GM12801 (cell line): ENCODE measurements around the gene GSE1.

ENCODE experiments used
- CTCF ChIP-seq: IDR thresholded peaks from one replicate; pipeline ENCODE4 v1.5.1; 2011; ENCODE audit warnings: control low read depth; ENCODE audit not compliant: insufficient read length; ENCODE audit errors: extremely low read depth

Gene GSE1

DNA sequence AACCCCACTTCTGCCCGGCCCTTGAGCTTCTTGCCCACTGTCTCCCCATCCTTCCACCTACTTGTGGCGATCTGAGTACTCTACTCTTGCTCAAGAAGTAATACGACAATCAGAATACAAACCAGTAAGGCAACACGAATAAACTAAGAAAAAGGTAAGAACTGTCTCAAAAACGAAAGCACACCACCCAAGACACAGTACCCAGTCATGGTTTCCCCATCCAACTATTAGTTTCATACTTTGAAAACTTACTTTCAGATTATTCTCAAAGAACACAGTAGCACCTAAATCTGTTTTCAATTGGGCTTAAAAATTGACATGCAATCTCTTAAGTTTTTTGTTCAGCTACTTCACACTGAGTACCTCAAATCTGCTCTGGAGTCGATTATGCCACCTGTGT, 61.7 kb downstream of the GSE1 start:
- no peak for TF ChIP-seq CTCF

DNA sequence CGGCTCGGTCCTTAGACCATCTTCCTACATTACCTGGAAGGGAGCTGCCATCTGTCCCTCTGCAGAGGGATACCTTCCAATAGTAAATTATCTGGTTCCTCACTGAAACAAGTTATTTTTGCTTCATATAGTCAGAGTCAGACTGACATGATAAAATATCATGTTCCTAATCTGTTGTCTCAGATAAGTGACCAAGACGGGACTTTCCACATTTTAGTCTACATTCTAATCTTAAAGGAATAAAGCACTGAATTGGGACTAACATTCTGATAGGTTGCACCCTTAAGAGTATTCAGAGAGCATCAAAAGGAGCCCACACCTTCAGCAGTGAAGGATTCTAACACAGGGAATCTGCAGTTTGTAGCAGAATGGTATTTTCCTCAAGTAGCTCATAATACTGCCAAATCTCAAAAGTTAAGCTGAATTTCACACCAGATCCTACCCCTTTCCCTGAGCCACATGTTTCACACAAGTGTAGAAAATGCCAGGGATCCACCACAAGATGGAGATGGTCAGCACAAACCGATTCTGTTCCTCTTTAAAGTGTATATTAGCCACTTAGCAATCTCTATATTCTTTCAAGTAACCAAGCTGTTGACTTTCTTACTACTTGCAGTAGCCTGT, 62.2 kb downstream of the GSE1 start:
- no peak for TF ChIP-seq CTCF

DNA sequence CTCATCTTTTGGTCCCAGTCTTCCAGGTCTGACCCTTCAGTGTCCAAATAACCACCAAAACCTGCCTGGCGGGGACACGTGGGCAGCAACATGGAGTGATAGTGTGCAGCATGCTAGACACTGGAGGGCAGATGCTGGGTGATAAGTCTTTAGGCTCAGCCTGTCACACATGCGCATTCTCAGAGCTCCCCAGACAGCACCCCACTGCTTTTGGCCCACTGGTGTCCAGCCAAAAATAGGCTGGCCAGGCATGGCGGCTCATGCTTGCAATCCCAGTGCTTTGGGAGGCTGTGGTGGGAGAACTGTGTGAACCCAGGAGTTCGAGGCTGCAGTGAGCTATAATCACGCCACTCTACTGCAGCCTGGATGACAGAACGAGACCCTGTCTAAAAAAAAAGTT, 63.3 kb downstream of the GSE1 start:
- no peak for TF ChIP-seq CTCF

DNA sequence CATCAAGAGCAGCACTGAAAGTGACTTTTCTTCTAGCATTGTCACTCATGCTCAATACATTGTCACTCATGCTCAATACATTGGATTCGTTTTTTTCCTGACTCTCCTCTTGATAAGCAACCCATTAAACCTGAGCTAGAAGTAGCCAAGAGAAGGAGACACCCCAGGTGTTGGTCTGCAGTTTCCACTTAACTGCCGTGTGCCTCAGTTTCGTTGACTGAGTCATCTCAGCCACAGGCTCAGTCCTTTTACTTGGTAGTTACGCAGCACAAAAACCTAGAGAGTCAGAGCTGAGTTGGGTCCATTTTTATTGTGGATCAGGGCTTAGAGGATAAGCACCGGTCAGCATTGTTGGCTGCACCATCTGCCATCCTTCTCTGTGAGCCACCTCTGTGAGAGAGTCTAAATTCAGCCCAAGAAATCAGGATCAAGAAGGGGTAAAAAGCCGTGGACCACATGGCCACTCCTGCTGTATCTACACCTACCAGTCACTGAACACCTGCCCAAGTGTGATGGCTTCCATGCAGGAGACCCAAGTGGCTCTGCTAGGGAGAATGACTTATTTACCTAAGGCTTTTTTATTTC, 64.4 kb downstream of the GSE1 start:
- TF ChIP-seq CTCF = no peak

DNA sequence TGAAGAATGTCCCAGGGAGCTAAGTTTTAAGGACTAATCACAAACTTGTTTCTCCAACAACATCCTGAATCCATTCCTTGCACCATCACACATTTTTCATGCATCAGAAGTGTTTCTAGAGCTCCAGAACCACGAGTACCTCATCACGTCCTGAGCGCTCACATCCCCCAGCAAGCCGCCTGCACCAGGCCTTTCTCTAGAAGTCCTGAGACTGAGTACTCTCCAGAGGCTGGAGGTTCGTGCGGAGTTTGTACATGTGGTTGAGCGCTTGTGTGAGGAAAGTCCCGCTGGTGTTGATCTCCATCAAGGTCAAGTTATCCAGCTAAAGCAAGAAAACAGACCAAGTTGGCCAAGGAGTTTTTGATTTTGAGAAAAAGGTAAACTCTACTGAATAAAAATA, 64.9 kb downstream of the GSE1 start:
- no peak for TF ChIP-seq CTCF

GRCh38 chr16:85678821-85679220, 65.7 kb downstream of the GSE1 start:
- TF ChIP-seq CTCF = no peak

- no peak for TF ChIP-seq CTCF
Measured at GRCh38 chr16:85679870-85680269, 66.7 kb downstream of the GSE1 start.
